Endothelial cell of umbilical vein (primary cell): Measurements from ENCODE around the gene KLRC2. TPM values are rescaled to one million over a fixed set of nuclear protein-coding genes. Genes with fewer than 3 reads are reported as not detected.

ENCODE experiments used
- BruUV-seq: library from RNA; stranded (reverse); fragments of 400-500 nt; replicated peaks from 2 replicates; lab custom pipeline; 2021; lab: Mats Ljungman, UMichigan
- CTCF ChIA-PET: fragments of 300-600, 350-600 bp; sonication (Branson Sonifier 250); formaldehyde crosslinking; loops from one replicate; lab custom pipeline; 2021; ENCODE audit warnings: antibody characterized with exemption, inconsistent platforms; lab: Charles Lee
- POLR2A ChIA-PET: fragments of 300-600, 350-600 bp; sonication (Branson Sonifier 250); formaldehyde crosslinking; loops from one replicate; lab custom pipeline; 2021; ENCODE audit warnings: antibody characterized with exemption, inconsistent platforms; lab: Charles Lee
- DNase-seq: peaks from one replicate; pipeline ENCODE4 v3.0.0-alpha.2; 2011; ENCODE audit warnings: low read depth, low spot score
- FAIRE-seq: peaks from 2 replicates; lab custom pipeline; 2011; peaks lifted over from hg19 to GRCh38; lab: Jason Lieb, UNC
- H2AFZ ChIP-seq: 2 replicates; pipeline ENCODE4 v1.6.0; 2012; ENCODE audit warnings: low read depth, low read length, control low read depth, inconsistent platforms
- H3K27ac ChIP-seq: 2 replicates; pipeline ENCODE4 v1.5.1; 2011; ENCODE audit warnings: low read depth, mild to moderate bottlenecking, control low read depth, low read length, moderate library complexity; ENCODE audit not compliant: insufficient read depth
- H3K27me3 ChIP-seq, 2 experiments: 2 replicates each; pipeline versions ENCODE4 v1.6.0 to v1.6.1; 2011; ENCODE audit warnings: low read length in 2 of 2, mixed read lengths in 1 of 2; ENCODE audit not compliant: control insufficient read depth in 2 of 2, insufficient read depth in 2 of 2
- H3K36me3 ChIP-seq, 2 experiments: 2 replicates in 1 of 2; 3 replicates in 1 of 2; pipeline ENCODE4 v1.5.1; 2011; ENCODE audit warnings: low read length in 2 of 2, mild to moderate bottlenecking in 1 of 2, moderate library complexity in 1 of 2; ENCODE audit not compliant: control insufficient read depth in 2 of 2, insufficient read depth in 2 of 2; ENCODE audit errors: extremely low read depth in 1 of 2
- H3K4me1 ChIP-seq: 3 replicates; pipeline ENCODE4 v1.5.1; 2011; ENCODE audit warnings: mild to moderate bottlenecking, low read length; ENCODE audit not compliant: control insufficient read depth, insufficient read depth; ENCODE audit errors: extremely low read depth
- H3K4me2 ChIP-seq: 2 replicates; pipeline ENCODE4 v1.6.1; 2011; ENCODE audit warnings: low read length, control low read depth, mixed read lengths; ENCODE audit not compliant: insufficient read depth
- H3K4me3 ChIP-seq, 3 experiments: fragments of 200-600 bp in 1 of 3; sonication (generic), shearing (Covaris generic) in 1 of 3; replicated peaks in 1 of 3; 2 replicates each; pipeline ENCODE4 v1.5.1; 2011 to 2016; ENCODE audit warnings: control low read depth in 3 of 3, low read length in 3 of 3, mild to moderate bottlenecking in 2 of 3, inconsistent platforms in 1 of 3, low read depth in 1 of 3, moderate library complexity in 1 of 3; ENCODE audit not compliant: insufficient read depth in 1 of 3
- H3K79me2 ChIP-seq: 2 replicates; pipeline ENCODE4 v1.6.0; 2012; ENCODE audit warnings: low read length, inconsistent platforms; ENCODE audit not compliant: control insufficient read depth, insufficient read depth
- H3K9ac ChIP-seq: replicated peaks from 2 replicates; pipeline ENCODE3; 2011; ENCODE audit warnings: low read length, control low read depth; ENCODE audit not compliant: insufficient read depth; ENCODE audit errors: extremely low read depth
- H3K9me1 ChIP-seq: replicated peaks from 3 replicates; pipeline ENCODE4 v1.6.0; 2011; ENCODE audit warnings: mild to moderate bottlenecking, low read length; ENCODE audit not compliant: control insufficient read depth, insufficient read depth; ENCODE audit errors: extremely low read depth
- H3K9me3 ChIP-seq: replicated peaks from 2 replicates; pipeline ENCODE4 v1.5.1; 2012; ENCODE audit warnings: low read length, inconsistent platforms; ENCODE audit not compliant: control insufficient read depth, insufficient read depth
- H4K20me1 ChIP-seq: replicated peaks from 2 replicates; pipeline ENCODE3; 2011; ENCODE audit warnings: mild to moderate bottlenecking, low read length; ENCODE audit not compliant: control insufficient read depth, insufficient read depth; ENCODE audit errors: extremely low read depth
- CTCF ChIP-seq, 2 donors: IDR thresholded peaks; 1 replicate in 1 of 2; 2 replicates in 1 of 2; pipeline ENCODE4 v1.5.1; 2011; ENCODE audit warnings: low read length in 2 of 2, mild to moderate bottlenecking in 2 of 2, moderate library complexity in 2 of 2, control low read depth in 1 of 2, inconsistent platforms in 1 of 2, low read depth in 1 of 2; ENCODE audit not compliant: insufficient read depth in 1 of 2; ENCODE audit errors: extremely low read depth in 1 of 2
- EZH2 ChIP-seq: IDR thresholded peaks from 2 replicates; pipeline ENCODE4 v1.6.1; 2012; ENCODE audit warnings: borderline replicate concordance, low read depth, mild to moderate bottlenecking, moderate library complexity, low read length, inconsistent platforms; ENCODE audit not compliant: severe bottlenecking
- FOS ChIP-seq: IDR thresholded peaks from 2 replicates; pipeline ENCODE4 v1.6.1; 2011; ENCODE audit warnings: mild to moderate bottlenecking, low read length, moderate library complexity, borderline replicate concordance; ENCODE audit not compliant: insufficient read depth
- GATA2 ChIP-seq: IDR thresholded peaks from 2 replicates; pipeline ENCODE4 v1.7.0; 2011; ENCODE audit warnings: low read depth, mild to moderate bottlenecking, moderate library complexity, mixed read lengths, low read length; ENCODE audit not compliant: insufficient read length, insufficient read depth
- JUN ChIP-seq: IDR thresholded peaks from 2 replicates; pipeline ENCODE4 v1.6.1; 2011; ENCODE audit warnings: borderline replicate concordance, low read depth; ENCODE audit not compliant: insufficient read length, insufficient read depth
- MAX ChIP-seq: IDR thresholded peaks from 2 replicates; pipeline ENCODE4 v1.6.1; 2011; ENCODE audit not compliant: insufficient read depth, insufficient read length
- MYC ChIP-seq: IDR thresholded peaks from one replicate; pipeline ENCODE4 v1.6.1; 2011; ENCODE audit warnings: mild to moderate bottlenecking, low read depth, low read length
- POLR2A ChIP-seq: IDR thresholded peaks from 2 replicates; pipeline ENCODE4 v1.6.1; 2012; ENCODE audit warnings: low read depth, mild to moderate bottlenecking, control low read depth, low read length
- POLR2AphosphoS5 ChIP-seq: IDR thresholded peaks from 2 replicates; pipeline ENCODE4 v1.6.1; 2012; ENCODE audit warnings: low read depth, mild to moderate bottlenecking, control low read depth, low read length, moderate library complexity; ENCODE audit not compliant: insufficient read depth
- dilution Hi-C: fragments of 300-500 bp; cut with MboI; formaldehyde crosslinking; loops from one replicate; pipeline ENCODE4 v1.15.0; 2019; ENCODE audit warnings: low sequenced_read_pairs; ENCODE audit not compliant: extremely low pct_ligation_motif_present
- intact Hi-C: fragments of 100-400 bp; cut with micrococcal nuclease; formaldehyde crosslinking; loops from one replicate; pipeline ENCODE4 v1.10.0; 2022
- polyA plus RNA-seq, 4 experiments: library from polyadenylated mRNA; depleted of rRNA in 3 of 4; stranded (reverse) in 3 of 4; unstranded in 1 of 4; fragments of >200 nt; gene quantifications; 2 replicates each; pipeline versions ENCODE4 v1.2.1 to v1.2.3, GENCODE V29; 2011 to 2012; ENCODE audit warnings: missing spikeins in 1 of 4
- total RNA-seq: library from RNA; stranded (reverse); gene quantifications from 2 replicates; pipeline ENCODE4 v1.2.3, GENCODE V29; 2021

The KLRC2 gene
- total and polyA plus RNA-seq, 2 donors (not counting 3 experiments of a cell fraction or from before 2014, with no cell fraction given): not detected

GRCh38 chr12:10454531-10454930 lies 18.7 kb upstream of the KLRC2 start:
- H3K4me3 ChIP-seq: no peak overlapping the region
- H3K27ac ChIP-seq: no peak overlapping the region
- no peaks in the 10 kb centered on the region for H3K9me3 ChIP-seq
- dilution Hi-C loops (no loop called here), intact Hi-C loops (no loop called here)
- H3K79me2 ChIP-seq: no peaks in the 10 kb centered on the region
- H3K9me1 ChIP-seq: no peaks in the 10 kb centered on the region
- H3K4me2 ChIP-seq: no peak overlapping the region
- ChIA-PET POLR2A (no interaction called here), CTCF (no interaction called here)
- DNase-seq: no peak
- TF ChIP-seq MAX (no peak), FOS (no peak)
- H3K9ac ChIP-seq: no peak overlapping the region
- H3K4me1 ChIP-seq: no peaks in the 10 kb centered on the region
- no peaks in the 10 kb centered on the region for H3K36me3 ChIP-seq
- no peaks in the 10 kb centered on the region for H4K20me1 ChIP-seq
- FAIRE-seq: no peak
- BruUV-seq: no TSS peak
- no peak overlapping the region for H2AFZ ChIP-seq
- H3K27me3 ChIP-seq: peaks cover 0 to 5% of the 10 kb centered on the region in 2 experiments

GRCh38 chr12:10453156-10453555 lies 17.3 kb upstream of the KLRC2 start, which contains the start of gene KLRC1:
TSS of gene KLRC1 (minus strand) at chr12:10453377. CDS start at chr12:10451156, 2,221 bp downstream.
- FAIRE-seq (no peak), DNase-seq (no peak)
- POLR2A ChIA-PET: no interaction called here
- Histone ChIP-seq H3K27ac (no peak within 1 kb of the TSS), H3K27me3 (peaks cover 0 to 5% of the 10 kb centered on the region in 2 experiments), H3K9ac (no peak within 1 kb of the TSS), H2AFZ (no peak within 1 kb of the TSS), H3K4me2 (no peak within 1 kb of the TSS), H3K9me1 (no peaks in the 10 kb centered on the region), H3K4me3 (no peak within 1 kb of the TSS), H3K79me2 (no peaks in the 10 kb centered on the region), H3K36me3 (no peaks in the 10 kb centered on the region), H3K9me3 (no peaks in the 10 kb centered on the region), H4K20me1 (no peaks in the 10 kb centered on the region), H3K4me1 (no peaks in the 10 kb centered on the region)
- intact Hi-C loops: no loop called here
- TF ChIP-seq POLR2AphosphoS5: no peak
- TF ChIP-seq MYC: no peak
- no peak for TF ChIP-seq FOS
- TF ChIP-seq GATA2: no peak
- no peak for TF ChIP-seq EZH2
- no peak for TF ChIP-seq POLR2A
- no peak for TF ChIP-seq MAX
- no peak for TF ChIP-seq CTCF (IDR thresholded peaks at IDR 0.05; ENCODE audit: extremely low read depth in 1 of 2, insufficient read depth in 1 of 2, low read depth in 1 of 2, low read length in 2 of 2)
- TF ChIP-seq JUN: no peak
- BruUV-seq: no TSS peak
- dilution Hi-C loops: no loop called here
- CTCF ChIA-PET: no interaction called here
